AG09309 (cell line): Measurements from ENCODE around the gene MYBPHL.

Source experiments
- DNase-seq: peaks from one replicate; pipeline ENCODE4 v3.0.0-alpha.2; 2010; ENCODE audit warnings: low read depth
- H3K4me3 ChIP-seq: 2 replicates; pipeline ENCODE4 v1.5.1; 2011; ENCODE audit warnings: mild to moderate bottlenecking, low read depth, low read length, moderate library complexity; ENCODE audit not compliant: control insufficient read depth
- TF ChIP-seq, protein P1 (sequence below): IDR thresholded peaks from 2 replicates; pipeline ENCODE4 v1.5.1; 2011; ENCODE audit warnings: mild to moderate bottlenecking, low read depth, low read length, inconsistent platforms; ENCODE audit not compliant: insufficient read depth, control insufficient read depth; ENCODE audit errors: missing control alignments

Gene MYBPHL

DNA sequence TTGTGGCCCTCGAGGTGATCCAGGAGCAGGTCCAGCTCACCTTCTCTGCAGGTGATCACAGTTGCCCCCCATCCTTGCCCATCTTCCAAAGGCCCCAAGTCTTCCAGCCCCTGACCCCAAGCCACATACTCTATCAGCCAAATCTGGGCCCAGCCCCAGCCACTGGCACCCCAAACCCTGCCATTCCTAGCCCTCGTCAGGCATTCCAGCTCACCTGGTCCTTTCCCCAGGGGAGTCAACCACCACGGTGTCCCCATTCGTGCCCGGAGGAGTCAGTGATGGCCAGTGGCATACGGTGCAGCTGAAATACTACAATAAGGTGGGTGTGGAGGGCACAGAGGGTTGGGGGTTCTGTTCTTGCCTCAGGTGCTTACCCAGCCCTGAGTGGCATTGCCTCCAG is 45.2 kb downstream of the MYBPHL start:
- H3K4me3 ChIP-seq: no peak overlapping the region
- TF ChIP-seq, protein P1, sequence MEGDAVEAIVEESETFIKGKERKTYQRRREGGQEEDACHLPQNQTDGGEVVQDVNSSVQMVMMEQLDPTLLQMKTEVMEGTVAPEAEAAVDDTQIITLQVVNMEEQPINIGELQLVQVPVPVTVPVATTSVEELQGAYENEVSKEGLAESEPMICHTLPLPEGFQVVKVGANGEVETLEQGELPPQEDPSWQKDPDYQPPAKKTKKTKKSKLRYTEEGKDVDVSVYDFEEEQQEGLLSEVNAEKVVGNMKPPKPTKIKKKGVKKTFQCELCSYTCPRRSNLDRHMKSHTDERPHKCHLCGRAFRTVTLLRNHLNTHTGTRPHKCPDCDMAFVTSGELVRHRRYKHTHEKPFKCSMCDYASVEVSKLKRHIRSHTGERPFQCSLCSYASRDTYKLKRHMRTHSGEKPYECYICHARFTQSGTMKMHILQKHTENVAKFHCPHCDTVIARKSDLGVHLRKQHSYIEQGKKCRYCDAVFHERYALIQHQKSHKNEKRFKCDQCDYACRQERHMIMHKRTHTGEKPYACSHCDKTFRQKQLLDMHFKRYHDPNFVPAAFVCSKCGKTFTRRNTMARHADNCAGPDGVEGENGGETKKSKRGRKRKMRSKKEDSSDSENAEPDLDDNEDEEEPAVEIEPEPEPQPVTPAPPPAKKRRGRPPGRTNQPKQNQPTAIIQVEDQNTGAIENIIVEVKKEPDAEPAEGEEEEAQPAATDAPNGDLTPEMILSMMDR: no peak

GRCh38 chr1:109261006-109261405 is 45.8 kb downstream of the MYBPHL start:
- TF ChIP-seq, protein P1: no peak
- H3K4me3 ChIP-seq: no peak overlapping the region
- no peak for DNase-seq

More for the DNA sequence above, 45.2 kb downstream of the MYBPHL start:
- DNase-seq: no peak

- no peak for DNase-seq
- H3K4me3 ChIP-seq: no peak overlapping the region
- TF ChIP-seq, protein P1: no peak
These were observed 46.9 kb downstream of the MYBPHL start for GRCh38 chr1:109259674-109260557.

DNA sequence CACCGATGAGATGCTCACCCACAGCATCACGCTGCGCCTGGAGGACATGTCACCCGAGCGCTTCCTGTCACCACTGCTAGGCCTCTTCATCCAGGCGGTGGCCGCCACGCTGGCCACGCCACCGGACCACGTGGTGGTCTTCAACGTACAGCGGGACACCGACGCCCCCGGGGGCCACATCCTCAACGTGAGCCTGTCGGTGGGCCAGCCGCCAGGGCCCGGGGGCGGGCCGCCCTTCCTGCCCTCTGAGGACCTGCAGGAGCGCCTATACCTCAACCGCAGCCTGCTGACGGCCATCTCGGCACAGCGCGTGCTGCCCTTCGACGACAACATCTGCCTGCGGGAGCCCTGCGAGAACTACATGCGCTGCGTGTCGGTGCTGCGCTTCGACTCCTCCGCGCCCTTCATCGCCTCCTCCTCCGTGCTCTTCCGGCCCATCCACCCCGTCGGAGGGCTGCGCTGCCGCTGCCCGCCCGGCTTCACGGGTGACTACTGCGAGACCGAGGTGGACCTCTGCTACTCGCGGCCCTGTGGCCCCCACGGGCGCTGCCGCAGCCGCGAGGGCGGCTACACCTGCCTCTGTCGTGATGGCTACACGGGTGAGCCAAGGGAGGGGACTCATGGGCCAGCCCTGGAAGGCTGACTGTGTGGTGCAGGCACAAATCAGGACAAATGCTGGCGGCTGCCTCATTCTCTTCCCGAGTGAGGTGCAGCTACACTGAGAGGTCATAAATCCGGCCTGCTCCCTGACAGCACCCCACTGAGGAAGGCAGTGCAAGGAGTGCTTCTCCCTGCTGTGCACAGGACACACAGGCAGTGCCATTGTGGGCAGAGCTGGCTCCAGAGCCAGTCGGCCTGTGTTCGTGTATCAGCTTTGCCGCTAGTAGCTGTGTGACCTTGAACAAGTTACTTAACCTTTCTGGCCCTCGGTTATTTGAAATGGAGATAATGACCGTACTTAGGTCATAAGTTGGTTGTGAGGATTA is 48.0 kb downstream of the MYBPHL start:
- TF ChIP-seq, protein P1: no peak
- DNase-seq: no peak
- no peak overlapping the region for H3K4me3 ChIP-seq

DNA sequence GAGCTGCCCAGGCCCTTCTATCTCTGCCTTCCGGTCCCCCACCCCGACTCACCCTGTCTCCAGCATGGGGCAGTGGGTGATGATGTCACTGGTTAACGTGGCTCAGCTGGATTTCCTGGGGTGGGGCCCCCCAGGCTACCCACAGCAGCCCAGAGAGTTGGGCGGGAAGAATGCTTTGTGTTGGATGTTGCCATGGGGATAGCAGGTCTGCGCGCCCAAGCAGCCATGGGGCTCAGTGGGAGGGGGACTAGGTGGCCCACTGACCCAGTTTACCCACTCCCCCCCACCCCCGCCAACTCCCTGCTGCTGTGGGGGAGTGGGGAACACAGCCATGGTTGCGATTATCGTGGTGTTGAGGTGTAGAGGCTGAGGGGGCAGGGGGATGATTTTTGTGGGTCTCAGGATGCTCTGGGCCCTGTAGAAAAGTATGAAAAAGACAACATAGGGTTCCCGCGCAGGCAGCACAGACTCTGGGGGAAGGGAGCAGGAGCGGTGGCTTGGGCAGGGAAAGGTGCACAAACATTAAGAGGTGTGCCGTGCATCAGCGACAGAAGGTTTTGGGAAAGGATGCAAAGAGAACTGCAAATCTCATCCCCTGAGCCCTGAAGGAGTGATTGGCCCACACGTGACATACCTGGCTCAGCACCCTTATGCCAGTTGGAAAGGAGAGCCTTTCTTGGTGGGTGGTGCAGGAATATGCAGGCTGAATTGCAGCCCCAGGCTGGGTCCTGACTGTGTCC is 49.0 kb downstream of the MYBPHL start:
- no peak for DNase-seq
- H3K4me3 ChIP-seq: no peak overlapping the region
- TF ChIP-seq, protein P1: no peak
